ENCODE data around the gene BMAL1.
"Not testable (repeated sequence)": the region's sequence is repeated elsewhere in the genome, so short reads cannot be mapped to it uniquely, and the experiment has no call there.

Gene BMAL1

DNA sequence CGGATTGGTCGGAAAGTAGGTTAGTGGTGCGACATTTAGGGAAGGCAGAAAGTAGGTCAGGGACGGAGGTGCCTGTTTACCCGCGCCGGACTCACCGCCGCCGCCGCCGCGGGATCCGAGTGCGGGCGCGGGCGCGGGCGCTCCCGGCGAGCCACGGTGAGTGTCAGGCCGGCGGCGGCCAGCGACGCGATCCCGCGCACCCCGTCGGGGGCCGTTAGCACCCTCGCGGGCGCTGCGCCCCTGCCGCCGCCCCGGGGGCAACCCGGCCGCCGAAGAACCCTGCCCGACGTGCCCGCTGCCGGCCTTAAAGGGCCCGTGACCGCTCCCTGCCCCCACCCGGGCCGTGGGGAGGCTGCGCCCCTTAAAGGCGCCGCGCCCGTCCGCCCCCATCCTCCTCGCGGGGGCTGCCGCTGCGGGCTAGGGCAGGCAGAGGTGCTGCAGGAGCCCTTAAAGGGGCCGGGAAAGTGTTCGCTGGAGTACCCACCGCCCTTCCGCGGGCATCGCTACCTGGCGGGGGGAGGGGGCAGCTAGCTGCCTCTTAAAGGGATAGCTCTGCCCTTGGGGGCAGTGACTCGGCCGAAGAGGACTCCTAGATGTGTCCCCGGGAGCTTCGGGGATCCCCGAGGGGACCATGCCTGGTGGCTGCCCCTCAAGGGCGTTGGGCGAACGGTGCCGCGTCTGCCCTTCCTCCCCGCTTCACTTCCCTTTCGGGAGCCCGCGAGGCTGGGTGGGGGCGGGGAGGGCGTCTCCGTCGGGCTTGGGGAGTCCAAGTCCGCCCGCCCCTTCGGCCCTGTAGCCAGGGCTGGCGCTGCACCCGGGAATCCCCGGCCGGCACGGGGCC lies at the start of gene BMAL1:
Gene BMAL1 (plus strand): TSS at position 23 of the 841 bp plus-strand sequence. CDS start 76,519 bp downstream, outside the sequence.
- peak; percentile 40 to 78 for DNase-seq

DNA sequence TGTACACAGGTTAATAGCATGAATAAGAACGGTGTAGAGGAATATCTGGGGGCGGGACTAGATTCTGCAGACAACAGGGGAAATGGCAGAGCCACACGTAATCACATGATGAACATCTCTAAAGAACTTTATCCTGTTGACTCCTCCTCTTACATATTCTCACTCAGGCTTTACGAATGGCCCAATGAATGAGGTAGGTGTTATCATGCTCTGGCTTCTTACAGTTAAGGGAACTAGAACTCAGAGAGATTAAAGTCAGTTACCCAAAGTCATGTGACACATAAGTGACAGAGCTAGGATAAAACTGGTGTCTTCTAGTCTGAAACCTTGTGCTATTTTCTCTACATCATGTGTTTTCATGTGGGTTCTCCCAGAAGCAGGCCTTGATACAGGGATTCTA lies 49.0 kb upstream of the BMAL1 start:
- no peak for DNase-seq

GRCh38 chr11:13229136-13229535 lies 48.5 kb upstream of the BMAL1 start:
- no peak for DNase-seq

DNA sequence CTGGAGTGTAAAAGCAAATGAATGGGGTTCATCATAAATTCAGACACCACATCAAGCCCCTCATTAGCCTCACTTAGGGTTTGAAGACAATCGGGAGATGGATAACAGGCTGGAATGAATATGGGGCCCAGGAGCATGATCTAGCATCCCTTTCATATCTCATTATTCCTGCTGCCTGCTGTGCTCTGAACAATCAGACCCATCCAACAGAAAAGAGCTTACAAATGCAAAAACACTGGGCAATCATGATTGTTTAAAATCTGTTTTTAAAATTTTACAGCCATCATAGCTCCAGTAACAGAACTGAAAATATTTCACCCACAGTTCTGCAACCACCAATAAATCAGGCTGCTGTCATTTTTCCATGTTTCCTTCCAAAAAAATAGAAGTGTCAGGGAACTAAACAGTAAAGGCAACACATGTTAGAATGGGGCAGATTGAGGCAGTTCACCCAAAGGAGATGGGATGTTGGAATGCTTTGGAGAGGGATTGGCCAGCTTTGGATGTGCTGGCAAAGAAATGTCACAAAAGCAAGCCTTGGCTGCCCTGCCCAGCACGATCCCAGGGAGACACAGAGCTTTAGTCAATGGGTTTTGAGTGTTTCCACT lies 47.8 kb upstream of the BMAL1 start:
- DNase-seq = no peak

DNA sequence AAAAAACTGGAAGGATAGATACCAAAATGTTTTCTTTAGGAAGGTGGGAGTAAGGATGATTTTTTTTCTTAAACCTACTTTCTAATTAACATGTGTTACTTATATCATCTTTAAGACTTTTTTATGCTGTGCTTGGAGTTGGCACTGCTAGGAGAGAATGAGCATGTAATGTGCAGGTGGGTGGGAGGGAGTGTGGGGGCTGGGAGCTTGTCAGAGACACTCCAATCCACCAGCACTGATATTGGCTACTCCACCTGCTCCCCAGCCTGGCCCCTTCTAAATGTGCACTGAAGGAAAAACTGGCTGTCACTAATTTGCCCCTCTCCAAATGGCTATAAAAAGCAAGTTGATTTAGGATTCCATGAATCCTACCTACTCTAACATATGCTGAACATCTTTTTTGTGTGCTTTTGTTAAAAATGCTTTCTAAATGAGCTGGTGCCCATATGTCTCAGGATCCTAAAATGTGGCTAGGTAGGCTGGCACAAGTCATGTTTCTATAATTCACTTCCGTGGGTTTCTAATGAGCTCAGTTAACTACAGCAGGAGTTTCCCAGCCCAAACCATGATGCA lies 44.3 kb upstream of the BMAL1 start:
- DNase-seq = no peak

DNA sequence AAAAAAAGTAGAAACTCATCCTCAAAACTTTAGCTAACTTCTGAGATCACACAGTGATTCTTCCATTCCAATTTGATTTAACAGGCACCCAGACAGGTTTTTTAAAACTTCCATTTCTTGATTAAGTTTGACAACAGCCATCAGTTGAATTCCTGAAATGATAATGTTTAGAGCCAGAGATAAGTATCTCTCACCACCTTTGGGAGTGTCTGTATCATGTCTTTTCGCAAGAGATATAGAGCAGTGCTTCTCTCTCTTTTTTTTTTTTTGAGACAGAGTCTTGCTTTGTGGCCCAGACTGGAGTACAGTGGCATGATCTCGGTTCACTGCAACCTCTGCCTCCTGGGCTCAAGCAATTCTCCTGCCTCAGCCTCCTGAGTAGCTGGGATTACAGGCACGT lies 41.7 kb upstream of the BMAL1 start:
- no peak for DNase-seq

- no peak for DNase-seq
Measured at GRCh38 chr11:13236626-13237025, 41.0 kb upstream of the BMAL1 start.

DNA sequence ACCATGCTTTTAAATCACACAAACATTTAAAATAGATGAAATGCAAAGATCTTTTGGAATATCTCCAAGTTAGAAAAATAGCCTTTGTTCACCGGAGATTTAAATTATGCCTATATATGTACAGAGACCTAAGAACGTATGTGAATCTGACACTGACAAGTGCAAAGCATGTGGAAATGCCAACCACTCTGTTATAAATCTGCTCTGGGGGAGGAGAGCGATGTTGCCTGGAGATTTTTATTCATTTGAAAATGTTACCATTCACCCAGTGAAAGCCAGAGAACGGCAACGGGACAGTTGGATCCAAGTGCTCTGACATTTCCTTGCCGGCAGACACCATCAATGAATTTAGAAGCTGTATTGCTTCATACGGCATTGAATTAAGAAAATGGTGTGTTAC lies 39.8 kb upstream of the BMAL1 start:
- DNase-seq = no peak

DNA sequence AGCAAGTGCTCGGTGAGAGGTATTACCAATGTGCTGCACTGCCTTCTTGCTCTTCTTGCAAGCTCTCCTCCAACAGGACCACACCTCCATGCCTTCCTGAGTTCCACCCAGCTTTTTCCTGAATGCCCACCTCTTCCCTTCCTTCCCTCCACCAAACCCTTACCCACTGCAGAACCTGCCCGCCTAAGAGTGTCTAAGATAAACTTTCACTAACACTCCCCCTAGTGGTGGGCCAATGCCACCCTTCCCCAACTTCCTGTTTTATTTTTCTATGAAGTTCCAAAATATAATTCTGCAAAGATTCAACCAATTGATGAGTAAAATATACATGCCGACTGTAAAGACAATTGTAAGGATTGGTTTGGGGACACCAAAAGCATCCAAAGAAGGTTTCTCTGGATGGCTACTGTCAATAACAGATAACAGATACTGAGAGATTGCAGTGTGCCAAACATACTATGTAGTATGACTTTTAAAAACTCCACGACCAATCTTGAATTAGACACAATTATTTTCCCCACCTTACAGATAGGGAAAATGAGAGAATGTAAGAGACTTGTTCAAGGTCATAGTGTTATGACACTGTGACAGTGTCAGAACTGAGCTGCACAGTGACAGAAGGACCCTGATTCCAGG lies 38.6 kb upstream of the BMAL1 start:
- DNase-seq = peak; percentile 38 to 79

DNA sequence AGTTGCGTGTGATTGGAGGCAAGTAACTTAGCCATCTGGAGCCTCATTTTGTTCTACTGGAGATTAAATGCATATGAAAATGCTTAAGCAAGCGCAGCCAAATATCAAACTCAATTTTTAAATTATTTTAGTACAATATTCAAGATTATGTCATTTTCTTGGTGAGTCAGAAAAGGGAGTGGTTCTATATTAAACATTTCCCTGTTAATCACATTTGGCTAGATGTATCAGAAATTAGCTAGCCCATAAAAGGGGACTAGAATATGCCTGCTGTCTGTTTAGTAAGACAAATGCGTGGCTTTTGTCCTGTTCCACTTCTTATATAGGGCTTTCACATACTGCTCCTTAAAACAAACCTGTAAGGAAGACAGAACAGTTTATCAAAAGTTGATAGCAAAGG lies 35.0 kb upstream of the BMAL1 start:
- DNase-seq = no peak

DNA sequence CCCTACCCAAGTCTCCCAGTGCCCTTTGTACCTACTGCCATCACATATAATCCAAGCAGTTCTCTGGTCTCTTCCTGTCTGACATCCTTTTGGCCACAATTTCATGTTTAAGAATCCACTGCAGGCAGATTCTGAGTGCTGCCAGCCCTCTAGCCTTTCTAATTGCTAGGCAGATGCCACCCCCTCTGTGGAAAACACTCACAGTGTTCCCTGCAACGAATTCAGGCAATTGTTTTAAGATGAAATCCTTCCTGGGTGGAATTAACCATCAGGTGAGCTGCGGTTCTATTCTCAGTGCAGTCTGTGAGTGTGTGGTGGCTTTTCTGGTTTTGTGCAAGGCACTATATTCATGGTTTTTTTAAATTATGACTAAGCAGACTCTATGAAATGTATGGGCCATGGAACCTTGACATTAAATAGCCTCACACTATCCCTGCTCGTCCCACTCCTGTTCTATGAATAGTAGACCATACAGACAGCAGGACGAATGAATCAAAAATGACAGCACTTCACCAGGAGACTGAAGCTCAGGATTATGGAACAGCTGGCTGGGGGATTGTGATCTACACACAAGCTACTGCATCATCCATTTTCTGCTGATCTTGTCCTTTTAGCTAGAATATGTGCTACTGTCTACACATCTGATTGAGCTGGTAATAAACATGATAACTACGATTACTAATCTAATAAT lies 29.8 kb upstream of the BMAL1 start:
- DNase-seq = no peak

DNA sequence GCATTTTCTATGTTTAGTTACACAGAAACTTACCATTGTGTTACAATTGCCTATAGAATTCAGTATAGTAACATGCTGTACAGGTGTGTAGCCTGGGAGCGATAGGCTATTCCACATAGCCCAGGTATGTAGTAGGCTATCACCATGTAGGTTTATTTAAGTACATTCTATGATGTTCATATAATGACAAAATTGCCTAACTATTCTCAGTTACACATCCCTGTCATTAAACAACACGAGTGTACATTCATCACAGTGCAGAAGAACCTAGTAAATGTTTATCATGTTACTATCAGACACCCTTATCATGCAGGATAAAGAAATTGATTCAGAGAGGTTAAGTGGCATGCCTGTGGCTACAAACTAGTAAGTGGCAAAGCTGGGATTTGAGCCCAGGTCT lies 28.4 kb upstream of the BMAL1 start:
- no peak for DNase-seq

DNA sequence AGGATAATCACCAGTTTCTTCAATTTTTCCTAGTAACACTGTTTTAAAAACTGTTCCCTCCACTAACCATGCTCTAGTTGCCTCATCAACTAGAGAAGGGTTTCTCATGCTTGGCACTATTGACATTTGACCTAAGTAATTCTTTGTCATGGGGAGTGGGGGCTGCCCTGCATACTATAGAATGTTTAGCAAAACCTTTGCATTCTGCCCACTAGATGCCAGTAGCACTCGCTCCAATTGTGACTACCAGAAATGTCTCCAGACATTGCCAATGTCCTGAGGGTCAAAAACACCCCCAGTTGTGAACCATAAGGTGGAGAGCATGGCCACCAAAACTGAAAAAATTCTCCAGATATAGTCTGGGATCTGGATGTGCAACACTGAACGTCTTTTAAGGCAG lies 27.6 kb upstream of the BMAL1 start:
- peak in 1 of 2 experiments; percentile 13 for DNase-seq

DNA sequence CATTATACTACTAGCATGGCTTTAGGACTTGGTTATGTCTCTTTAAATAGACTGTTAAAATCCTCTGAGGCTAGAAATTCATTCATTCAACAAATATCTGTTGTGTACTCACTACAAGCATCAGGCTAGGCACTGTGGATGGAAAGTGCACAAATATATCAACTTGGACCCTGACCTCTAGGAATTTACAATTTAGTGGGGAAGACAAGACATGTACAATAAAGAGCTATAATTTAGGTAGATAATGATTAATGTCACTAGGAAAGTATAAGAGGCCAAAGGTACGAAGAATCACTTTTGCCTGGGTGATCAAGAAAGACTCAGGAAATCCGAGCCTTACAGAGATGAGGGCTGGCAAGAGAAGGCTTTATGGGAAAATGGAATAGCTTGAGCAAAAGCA lies 25.6 kb upstream of the BMAL1 start:
- DNase-seq = no peak

GRCh38 chr11:13252438-13252837 lies 25.2 kb upstream of the BMAL1 start:
- no peak for DNase-seq

GRCh38 chr11:13256216-13256615 lies 21.4 kb upstream of the BMAL1 start:
- DNase-seq = no peak

- DNase-seq = not testable (repeated sequence)
Measured at GRCh38 chr11:13258061-13258460, 19.5 kb upstream of the BMAL1 start.

- no peak for DNase-seq
Measured at GRCh38 chr11:13258855-13259254, 18.7 kb upstream of the BMAL1 start.

- peak in 1 of 2 experiments; percentile 41 for DNase-seq
Measured at GRCh38 chr11:13259374-13259773, 18.2 kb upstream of the BMAL1 start.

GRCh38 chr11:13260201-13260962 lies 17.2 kb upstream of the BMAL1 start:
- DNase-seq = peak; percentile 51 to 66

GRCh38 chr11:13260963-13261588 lies 16.5 kb upstream of the BMAL1 start:
- peak in 1 of 2 experiments; percentile 41 for DNase-seq

GRCh38 chr11:13261591-13262061 lies 16.0 kb upstream of the BMAL1 start:
- peak in 1 of 2 experiments; percentile 8 for DNase-seq
